Measurements from ENCODE around the gene RASD1. TPM values are rescaled to one million over a fixed set of nuclear protein-coding genes. Genes with fewer than 3 reads are reported as not detected.

Gene RASD1
- total and polyA plus RNA-seq, 2 of the 4 experiments (the other 2 are of a cell fraction): 0.54 to 1.8 TPM

DNA sequence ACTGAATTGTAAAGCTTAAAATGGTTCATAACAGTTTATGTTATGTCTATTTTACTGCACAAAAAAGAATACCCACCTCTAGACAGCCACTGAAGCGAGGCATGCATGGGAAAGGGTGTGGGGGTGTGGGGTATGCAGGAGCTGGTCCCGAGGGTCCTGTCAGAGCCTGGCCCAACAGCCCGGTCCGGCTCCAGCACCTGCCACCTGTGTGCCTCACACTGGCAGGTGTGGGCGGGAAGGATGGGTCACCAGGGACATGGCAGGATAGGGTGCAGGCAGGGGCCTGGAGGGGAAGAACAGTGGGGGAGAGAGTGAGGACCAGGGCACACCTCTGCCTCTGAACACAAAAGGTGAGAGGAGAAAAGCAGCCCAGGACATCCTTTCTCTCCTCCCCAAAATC lies 22.8 kb upstream of the RASD1 start:
- H3K4me3 ChIP-seq (ENCODE audit: insufficient read depth, low read depth, low read length): no peak overlapping the region
- no peak overlapping the region for H3K23ac ChIP-seq (ENCODE audit: low read depth, low read length)
- no peak overlapping the region for H3K18ac ChIP-seq (ENCODE audit: low read depth, low read length)
- no peak overlapping the region for H2BK5ac ChIP-seq (ENCODE audit: low read depth, low read length, poor library complexity, severe bottlenecking)
- no peak overlapping the region for H4K5ac ChIP-seq (ENCODE audit: low read depth, low read length)
- H2BK120ac ChIP-seq (ENCODE audit: low read depth, low read length): no peak overlapping the region
- ChIA-PET POLR2A (ENCODE audit: unreplicated experiment) (no interaction called here), CTCF (no interaction called here)
- DNase-seq (no peak), ATAC-seq (ENCODE audit: low read depth) (no peak)
- no peak overlapping the region for H3K4ac ChIP-seq (ENCODE audit: low read depth, low read length)
- WGBS, 2 experiments (ENCODE audit: extremely low coverage in 2 of 2, insufficient read length in 1 of 2): no CpG with 5 or more reads among the region's 5 CpGs
- no peaks in the 10 kb centered on the region for H3K36me3 ChIP-seq (ENCODE audit: control insufficient read depth, insufficient read depth, low read length)
- H3K56ac ChIP-seq (ENCODE audit: extremely low read depth, insufficient read depth, low read length): no peak overlapping the region
- peaks cover 6% of the 10 kb centered on the region; the same call in 1 of the 2 replicates for H4K20me1 ChIP-seq (ENCODE audit: insufficient read depth, low read length)
- in situ Hi-C loops (cut with MboI; ENCODE audit: low sequenced_read_pairs) (no loop called here), intact Hi-C loops (cut with micrococcal nuclease) (no loop called here), dilution Hi-C loops (cut with HindIII; ENCODE audit: low sequenced_read_pairs, unreplicated experiment) (no loop called here)
- no peak overlapping the region for H4K8ac ChIP-seq (ENCODE audit: low read depth in 2 of 2, low read length in 2 of 2)
- no peak overlapping the region for H3K4me2 ChIP-seq (ENCODE audit: low read depth, low read length)
- H2BK15ac ChIP-seq (ENCODE audit: low read depth, low read length): no peak overlapping the region
- H3K9me1 ChIP-seq (ENCODE audit: insufficient read depth, low read length): no peaks in the 10 kb centered on the region; the same call in 1 of the 2 replicates
- H2AK9ac ChIP-seq (replicated peaks; ENCODE audit: low read depth, low read length, poor library complexity): no peak overlapping the region
- H3K14ac ChIP-seq (replicated peaks; ENCODE audit: low read depth, low read length): no peak overlapping the region
- H2AK5ac ChIP-seq (ENCODE audit: low read depth, low read length): no peak overlapping the region
- no peak overlapping the region for H2AFZ ChIP-seq (replicated peaks; ENCODE audit: low read length, poor library complexity)
- no peaks in the 10 kb centered on the region for H3K79me1 ChIP-seq (ENCODE audit: low read depth in 1 of 2, low read length in 2 of 2)
- no peak overlapping the region for H3K27ac ChIP-seq (ENCODE audit: insufficient read depth, low read length)
- no peak overlapping the region for H4K91ac ChIP-seq (ENCODE audit: insufficient read depth, low read depth, low read length)
- H2BK20ac ChIP-seq (ENCODE audit: low read depth, low read length): no peak overlapping the region
- peaks cover 3% of the 10 kb centered on the region; the same call in 1 of the 2 replicates for H3K4me1 ChIP-seq (ENCODE audit: control insufficient read depth, insufficient read depth, low read length)
- peaks cover 2% of the 10 kb centered on the region; the same call in 1 of the 2 replicates for H3K27me3 ChIP-seq (ENCODE audit: control insufficient read depth, insufficient read depth, low read length)
- no peak overlapping the region for H3K9ac ChIP-seq (ENCODE audit: low read depth, low read length)
- no peaks in the 10 kb centered on the region for H3K9me3 ChIP-seq (ENCODE audit: control insufficient read depth, insufficient read depth, low read length)
- TF ChIP-seq, protein P1, sequence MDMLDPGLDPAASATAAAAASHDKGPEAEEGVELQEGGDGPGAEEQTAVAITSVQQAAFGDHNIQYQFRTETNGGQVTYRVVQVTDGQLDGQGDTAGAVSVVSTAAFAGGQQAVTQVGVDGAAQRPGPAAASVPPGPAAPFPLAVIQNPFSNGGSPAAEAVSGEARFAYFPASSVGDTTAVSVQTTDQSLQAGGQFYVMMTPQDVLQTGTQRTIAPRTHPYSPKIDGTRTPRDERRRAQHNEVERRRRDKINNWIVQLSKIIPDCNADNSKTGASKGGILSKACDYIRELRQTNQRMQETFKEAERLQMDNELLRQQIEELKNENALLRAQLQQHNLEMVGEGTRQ (IDR thresholded peaks at IDR 0.05; ENCODE audit: low read depth, low read length): no peak
- TF ChIP-seq BHLHE40 (IDR thresholded peaks at IDR 0.05; ENCODE audit: low read depth, low read length) (no peak), RFX5 (IDR thresholded peaks at IDR 0.05; ENCODE audit: low read depth, low read length) (no peak), CHD1 (IDR thresholded peaks at IDR 0.05; ENCODE audit: low read depth, low read length) (no peak), SMC3 (IDR thresholded peaks at IDR 0.05; ENCODE audit: low read depth, low read length) (no peak), NFE2L2 (IDR thresholded peaks at IDR 0.05; ENCODE audit: low read depth, low read length) (no peak), RAD21 (IDR thresholded peaks at IDR 0.05; ENCODE audit: low read length) (no peak), POLR2A (IDR thresholded peaks at IDR 0.05; ENCODE audit: low read depth, low read length) (no peak), MAZ (IDR thresholded peaks at IDR 0.05; ENCODE audit: borderline replicate concordance, low read depth, low read length) (no peak), RCOR1 (IDR thresholded peaks at IDR 0.05; ENCODE audit: insufficient replicate concordance, low read length) (no peak), MAFK (IDR thresholded peaks at IDR 0.05; ENCODE audit: low read depth, low read length) (no peak), MXI1 (IDR thresholded peaks at IDR 0.05; ENCODE audit: borderline replicate concordance, low read depth, low read length) (no peak), CEBPB (IDR thresholded peaks at IDR 0.05; ENCODE audit: low read depth, low read length) (no peak)
- TF ChIP-seq, protein P2, sequence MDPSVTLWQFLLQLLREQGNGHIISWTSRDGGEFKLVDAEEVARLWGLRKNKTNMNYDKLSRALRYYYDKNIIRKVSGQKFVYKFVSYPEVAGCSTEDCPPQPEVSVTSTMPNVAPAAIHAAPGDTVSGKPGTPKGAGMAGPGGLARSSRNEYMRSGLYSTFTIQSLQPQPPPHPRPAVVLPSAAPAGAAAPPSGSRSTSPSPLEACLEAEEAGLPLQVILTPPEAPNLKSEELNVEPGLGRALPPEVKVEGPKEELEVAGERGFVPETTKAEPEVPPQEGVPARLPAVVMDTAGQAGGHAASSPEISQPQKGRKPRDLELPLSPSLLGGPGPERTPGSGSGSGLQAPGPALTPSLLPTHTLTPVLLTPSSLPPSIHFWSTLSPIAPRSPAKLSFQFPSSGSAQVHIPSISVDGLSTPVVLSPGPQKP (IDR thresholded peaks at IDR 0.05; ENCODE audit: borderline replicate concordance, low read depth, low read length): no peak
- TF ChIP-seq, protein P3, sequence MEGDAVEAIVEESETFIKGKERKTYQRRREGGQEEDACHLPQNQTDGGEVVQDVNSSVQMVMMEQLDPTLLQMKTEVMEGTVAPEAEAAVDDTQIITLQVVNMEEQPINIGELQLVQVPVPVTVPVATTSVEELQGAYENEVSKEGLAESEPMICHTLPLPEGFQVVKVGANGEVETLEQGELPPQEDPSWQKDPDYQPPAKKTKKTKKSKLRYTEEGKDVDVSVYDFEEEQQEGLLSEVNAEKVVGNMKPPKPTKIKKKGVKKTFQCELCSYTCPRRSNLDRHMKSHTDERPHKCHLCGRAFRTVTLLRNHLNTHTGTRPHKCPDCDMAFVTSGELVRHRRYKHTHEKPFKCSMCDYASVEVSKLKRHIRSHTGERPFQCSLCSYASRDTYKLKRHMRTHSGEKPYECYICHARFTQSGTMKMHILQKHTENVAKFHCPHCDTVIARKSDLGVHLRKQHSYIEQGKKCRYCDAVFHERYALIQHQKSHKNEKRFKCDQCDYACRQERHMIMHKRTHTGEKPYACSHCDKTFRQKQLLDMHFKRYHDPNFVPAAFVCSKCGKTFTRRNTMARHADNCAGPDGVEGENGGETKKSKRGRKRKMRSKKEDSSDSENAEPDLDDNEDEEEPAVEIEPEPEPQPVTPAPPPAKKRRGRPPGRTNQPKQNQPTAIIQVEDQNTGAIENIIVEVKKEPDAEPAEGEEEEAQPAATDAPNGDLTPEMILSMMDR (conservative IDR thresholded peaks at IDR 0.05; ENCODE audit: low read depth, low read length): no peak
- no TSS peak for BruUV-seq (replicated peaks)
